IMR-90 (cell line): Measurements from ENCODE around the gene BLVRA.
"Not testable (repeated sequence)": the region's sequence is repeated elsewhere in the genome, so short reads cannot be mapped to it uniquely, and the experiment has no call there.

Source experiments
- CEBPB ChIP-seq: IDR thresholded peaks from 2 replicates; pipeline ENCODE4 v1.6.1; 2012; ENCODE audit warnings: low read depth, low read length, improper control_type of control experiment
- CHD1 ChIP-seq: IDR thresholded peaks from 2 replicates; pipeline ENCODE4 v1.6.1; 2012; ENCODE audit warnings: low read depth, low read length, improper control_type of control experiment
- MAFK ChIP-seq: IDR thresholded peaks from 2 replicates; pipeline ENCODE4 v1.6.1; 2012; ENCODE audit warnings: low read depth, low read length, improper control_type of control experiment
- MAZ ChIP-seq: IDR thresholded peaks from 2 replicates; pipeline ENCODE4 v1.6.1; 2012; ENCODE audit warnings: low read depth, mild to moderate bottlenecking, low read length, improper control_type of control experiment, moderate library complexity, borderline replicate concordance
- POLR2A ChIP-seq: IDR thresholded peaks from 2 replicates; pipeline ENCODE4 v1.6.1; 2012; ENCODE audit warnings: mild to moderate bottlenecking, low read depth, low read length
- RAD21 ChIP-seq: IDR thresholded peaks from 2 replicates; pipeline ENCODE4 v1.6.1; 2012; ENCODE audit warnings: low read length, improper control_type of control experiment
- RCOR1 ChIP-seq: IDR thresholded peaks from 2 replicates; pipeline ENCODE4 v1.6.1; 2012; ENCODE audit warnings: mild to moderate bottlenecking, low read length, improper control_type of control experiment; ENCODE audit not compliant: insufficient replicate concordance
- RFX5 ChIP-seq: IDR thresholded peaks from 2 replicates; pipeline ENCODE4 v1.8.0; 2012; ENCODE audit warnings: low read depth, mild to moderate bottlenecking, low read length, moderate library complexity
- SMC3 ChIP-seq: fragments of 150-350 bp; IDR thresholded peaks from 2 replicates; pipeline ENCODE4 v1.6.1; 2016; ENCODE audit warnings: low read depth, mild to moderate bottlenecking, antibody characterized with exemption, low read length, moderate library complexity
- TF ChIP-seq, protein P1 (sequence below): fragments of 150-350 bp; IDR thresholded peaks from 2 replicates; pipeline ENCODE4 v1.6.1; 2017; ENCODE audit warnings: mild to moderate bottlenecking, antibody characterized with exemption, low read length, low read depth
- TF ChIP-seq, protein P2 (sequence below): conservative IDR thresholded peaks from 2 replicates; pipeline ENCODE4 v1.5.1; 2012; ENCODE audit warnings: mild to moderate bottlenecking, low read depth, low read length, improper control_type of control experiment
- TF ChIP-seq, protein P3 (sequence below): fragments of 150-350 bp; IDR thresholded peaks from 2 replicates; pipeline ENCODE4 v1.6.1; 2016; ENCODE audit warnings: low read depth, mild to moderate bottlenecking, low read length, moderate library complexity, borderline replicate concordance

DNA sequence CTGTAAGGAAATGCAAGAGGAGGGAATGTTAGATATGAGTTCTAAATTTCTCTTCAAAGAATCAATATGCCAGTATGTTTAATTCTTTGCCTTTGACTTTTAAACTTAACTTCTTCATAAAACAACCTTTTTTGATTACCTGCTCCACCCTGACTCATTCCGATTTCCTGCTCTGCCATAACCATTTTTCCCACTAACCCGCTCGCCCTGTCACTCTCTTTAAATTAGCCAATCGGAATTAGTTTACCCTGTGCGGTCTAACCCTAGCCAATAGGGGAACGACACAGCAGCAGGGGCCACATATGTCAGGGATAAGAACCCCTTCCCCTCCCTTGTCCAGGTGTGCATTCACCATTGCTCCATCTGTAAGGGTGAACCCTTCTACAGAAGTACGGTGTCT lies 64.9 kb downstream of the BLVRA start:
- TF ChIP-seq, protein P1, sequence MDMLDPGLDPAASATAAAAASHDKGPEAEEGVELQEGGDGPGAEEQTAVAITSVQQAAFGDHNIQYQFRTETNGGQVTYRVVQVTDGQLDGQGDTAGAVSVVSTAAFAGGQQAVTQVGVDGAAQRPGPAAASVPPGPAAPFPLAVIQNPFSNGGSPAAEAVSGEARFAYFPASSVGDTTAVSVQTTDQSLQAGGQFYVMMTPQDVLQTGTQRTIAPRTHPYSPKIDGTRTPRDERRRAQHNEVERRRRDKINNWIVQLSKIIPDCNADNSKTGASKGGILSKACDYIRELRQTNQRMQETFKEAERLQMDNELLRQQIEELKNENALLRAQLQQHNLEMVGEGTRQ = not testable (repeated sequence)
- TF ChIP-seq CEBPB, RCOR1, POLR2A, CHD1, RAD21, SMC3, MAZ, MAFK, RFX5: not testable (repeated sequence)
- TF ChIP-seq, protein P2, sequence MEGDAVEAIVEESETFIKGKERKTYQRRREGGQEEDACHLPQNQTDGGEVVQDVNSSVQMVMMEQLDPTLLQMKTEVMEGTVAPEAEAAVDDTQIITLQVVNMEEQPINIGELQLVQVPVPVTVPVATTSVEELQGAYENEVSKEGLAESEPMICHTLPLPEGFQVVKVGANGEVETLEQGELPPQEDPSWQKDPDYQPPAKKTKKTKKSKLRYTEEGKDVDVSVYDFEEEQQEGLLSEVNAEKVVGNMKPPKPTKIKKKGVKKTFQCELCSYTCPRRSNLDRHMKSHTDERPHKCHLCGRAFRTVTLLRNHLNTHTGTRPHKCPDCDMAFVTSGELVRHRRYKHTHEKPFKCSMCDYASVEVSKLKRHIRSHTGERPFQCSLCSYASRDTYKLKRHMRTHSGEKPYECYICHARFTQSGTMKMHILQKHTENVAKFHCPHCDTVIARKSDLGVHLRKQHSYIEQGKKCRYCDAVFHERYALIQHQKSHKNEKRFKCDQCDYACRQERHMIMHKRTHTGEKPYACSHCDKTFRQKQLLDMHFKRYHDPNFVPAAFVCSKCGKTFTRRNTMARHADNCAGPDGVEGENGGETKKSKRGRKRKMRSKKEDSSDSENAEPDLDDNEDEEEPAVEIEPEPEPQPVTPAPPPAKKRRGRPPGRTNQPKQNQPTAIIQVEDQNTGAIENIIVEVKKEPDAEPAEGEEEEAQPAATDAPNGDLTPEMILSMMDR = not testable (repeated sequence)
- TF ChIP-seq, protein P3, sequence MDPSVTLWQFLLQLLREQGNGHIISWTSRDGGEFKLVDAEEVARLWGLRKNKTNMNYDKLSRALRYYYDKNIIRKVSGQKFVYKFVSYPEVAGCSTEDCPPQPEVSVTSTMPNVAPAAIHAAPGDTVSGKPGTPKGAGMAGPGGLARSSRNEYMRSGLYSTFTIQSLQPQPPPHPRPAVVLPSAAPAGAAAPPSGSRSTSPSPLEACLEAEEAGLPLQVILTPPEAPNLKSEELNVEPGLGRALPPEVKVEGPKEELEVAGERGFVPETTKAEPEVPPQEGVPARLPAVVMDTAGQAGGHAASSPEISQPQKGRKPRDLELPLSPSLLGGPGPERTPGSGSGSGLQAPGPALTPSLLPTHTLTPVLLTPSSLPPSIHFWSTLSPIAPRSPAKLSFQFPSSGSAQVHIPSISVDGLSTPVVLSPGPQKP = not testable (repeated sequence)
